ENCODE results near the gene GLYR1.

GLYR1 gene

GRCh38 chr16:4847774-4848587 lies 893 bp upstream of the GLYR1 start:
- peak; percentile 24 for DNase-seq (ENCODE audit: low read depth)

GRCh38 chr16:4846503-4846900 lies 586 bp downstream of the GLYR1 start:
- DNase-seq (ENCODE audit: low read depth) = no peak

GRCh38 chr16:4840984-4841383 lies 6.1 kb downstream of the GLYR1 start:
- DNase-seq (ENCODE audit: low read depth) = no peak

GRCh38 chr16:4839942-4840341 lies 7.1 kb downstream of the GLYR1 start:
- DNase-seq (ENCODE audit: low read depth) = no peak

- no peak for DNase-seq (ENCODE audit: low read depth)
Observed at GRCh38 chr16:4837733-4838501, 9.2 kb downstream of the GLYR1 start.

- DNase-seq (ENCODE audit: low read depth) = no peak
Observed at GRCh38 chr16:4836727-4837126, 10.4 kb downstream of the GLYR1 start.

- DNase-seq (ENCODE audit: low read depth) = no peak
Observed at GRCh38 chr16:4833584-4833983, 13.5 kb downstream of the GLYR1 start.

- no peak for DNase-seq (ENCODE audit: low read depth)
Observed at GRCh38 chr16:4832698-4833343, 14.3 kb downstream of the GLYR1 start.

GRCh38 chr16:4831616-4832015 lies 15.5 kb downstream of the GLYR1 start:
- no peak for DNase-seq (ENCODE audit: low read depth)

GRCh38 chr16:4830408-4830807 lies 16.7 kb downstream of the GLYR1 start:
- DNase-seq (ENCODE audit: low read depth) = no peak

GRCh38 chr16:4828567-4829321 lies 18.3 kb downstream of the GLYR1 start:
- no peak for DNase-seq (ENCODE audit: low read depth)

GRCh38 chr16:4826980-4827379 lies 20.1 kb downstream of the GLYR1 start:
- no peak for DNase-seq (ENCODE audit: low read depth)

- DNase-seq (ENCODE audit: low read depth) = no peak
Observed at GRCh38 chr16:4826526-4826925, 20.6 kb downstream of the GLYR1 start.

GRCh38 chr16:4825196-4825595 lies 21.9 kb downstream of the GLYR1 start:
- no peak for DNase-seq (ENCODE audit: low read depth)

GRCh38 chr16:4820652-4821051 lies 26.4 kb downstream of the GLYR1 start:
- no peak for DNase-seq (ENCODE audit: low read depth)

GRCh38 chr16:4814542-4815173 lies 32.4 kb downstream of the GLYR1 start:
- no peak for DNase-seq (ENCODE audit: low read depth)

- no peak for DNase-seq (ENCODE audit: low read depth)
Observed at GRCh38 chr16:4814046-4814445, 33.0 kb downstream of the GLYR1 start.

GRCh38 chr16:4813251-4814003 lies 33.7 kb downstream of the GLYR1 start:
- DNase-seq (ENCODE audit: low read depth) = no peak

GRCh38 chr16:4811773-4812172 lies 35.3 kb downstream of the GLYR1 start:
- DNase-seq (ENCODE audit: low read depth) = no peak

- no peak for DNase-seq (ENCODE audit: low read depth)
Observed at GRCh38 chr16:4811242-4811641, 35.8 kb downstream of the GLYR1 start.

GRCh38 chr16:4806280-4806679 lies 40.8 kb downstream of the GLYR1 start:
- no peak for DNase-seq (ENCODE audit: low read depth)

All from activated T-cell treated with anti-CD3 and anti-CD28 coated beads for 24 hours (primary cell).